ENCODE data around the gene CD84.

Gene CD84

DNA sequence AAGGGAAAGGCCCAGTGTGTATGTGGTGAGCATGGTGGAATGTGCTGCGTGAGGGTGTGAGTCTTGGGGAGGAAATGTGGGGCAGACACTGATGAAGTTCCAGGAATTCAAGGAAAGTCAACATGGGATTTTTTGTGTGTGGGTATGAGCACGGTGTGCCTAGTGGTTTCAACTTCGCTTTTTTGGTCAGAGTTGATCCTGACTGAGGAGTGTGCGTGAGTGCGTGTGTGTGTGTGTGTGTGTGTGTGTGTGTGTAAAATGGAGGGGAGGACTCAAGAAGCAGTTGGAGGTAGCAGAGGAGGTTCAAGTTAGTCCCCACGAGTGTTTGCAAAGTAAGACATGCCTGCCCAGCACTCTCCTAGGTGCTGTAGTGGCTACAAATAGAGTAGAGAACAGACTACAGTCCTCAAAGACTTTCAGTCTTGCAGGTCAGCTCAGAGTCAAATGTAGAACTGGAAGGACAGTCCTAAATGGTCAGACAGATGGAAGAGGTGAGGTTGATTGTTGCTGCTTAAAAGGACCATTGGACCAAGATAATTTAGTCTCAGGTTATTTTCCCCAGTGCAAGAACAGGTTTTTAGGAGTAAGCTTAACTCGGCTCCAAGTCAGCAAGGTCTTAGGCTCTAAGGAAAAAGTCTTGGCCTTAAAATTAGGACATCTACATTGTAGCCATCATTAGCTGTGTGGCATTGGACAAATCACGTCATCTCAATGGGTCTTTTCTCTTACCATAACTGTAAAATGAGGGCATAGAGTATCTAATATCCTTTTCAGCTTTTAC lies 42.5 kb upstream of the CD84 start:
- no peak overlapping the region for H3K4me3 ChIP-seq (ENCODE audit: low read depth, low read length)
- no peaks in the 10 kb centered on the region for H3K27me3 ChIP-seq (ENCODE audit: control insufficient read depth, insufficient read depth, low read length)
- no peaks in the 10 kb centered on the region for H3K4me1 ChIP-seq (ENCODE audit: control insufficient read depth, insufficient read depth, low read length)
- H3K36me3 ChIP-seq (ENCODE audit: control insufficient read depth, insufficient read depth, low read length), result no peaks in the 10 kb centered on the region
- H3K9me3 ChIP-seq (ENCODE audit: control insufficient read depth, insufficient read depth, low read length), result no peaks in the 10 kb centered on the region
- no peak overlapping the region for H3K9ac ChIP-seq (ENCODE audit: low read depth, low read length)

- H3K4me3 ChIP-seq (ENCODE audit: low read depth, low read length), result no peak overlapping the region
- no peaks in the 10 kb centered on the region for H3K36me3 ChIP-seq (ENCODE audit: control insufficient read depth, insufficient read depth, low read length)
- H3K9me3 ChIP-seq (ENCODE audit: control insufficient read depth, insufficient read depth, low read length), result no peaks in the 10 kb centered on the region
- H3K27me3 ChIP-seq (ENCODE audit: control insufficient read depth, insufficient read depth, low read length), result no peaks in the 10 kb centered on the region
- no peak overlapping the region for H3K9ac ChIP-seq (ENCODE audit: low read depth, low read length)
- H3K4me1 ChIP-seq (ENCODE audit: control insufficient read depth, insufficient read depth, low read length), result no peaks in the 10 kb centered on the region
Measured at GRCh38 chr1:160620942-160621632, 41.8 kb upstream of the CD84 start.

- Histone ChIP-seq H3K9ac (ENCODE audit: low read depth, low read length) (no peak overlapping the region), H3K36me3 (ENCODE audit: control insufficient read depth, insufficient read depth, low read length) (no peaks in the 10 kb centered on the region), H3K4me1 (ENCODE audit: control insufficient read depth, insufficient read depth, low read length) (no peaks in the 10 kb centered on the region), H3K27me3 (ENCODE audit: control insufficient read depth, insufficient read depth, low read length) (no peaks in the 10 kb centered on the region), H3K4me3 (ENCODE audit: low read depth, low read length) (no peak overlapping the region), H3K9me3 (ENCODE audit: control insufficient read depth, insufficient read depth, low read length) (no peaks in the 10 kb centered on the region)
Measured at GRCh38 chr1:160619742-160620277, 40.5 kb upstream of the CD84 start.

DNA sequence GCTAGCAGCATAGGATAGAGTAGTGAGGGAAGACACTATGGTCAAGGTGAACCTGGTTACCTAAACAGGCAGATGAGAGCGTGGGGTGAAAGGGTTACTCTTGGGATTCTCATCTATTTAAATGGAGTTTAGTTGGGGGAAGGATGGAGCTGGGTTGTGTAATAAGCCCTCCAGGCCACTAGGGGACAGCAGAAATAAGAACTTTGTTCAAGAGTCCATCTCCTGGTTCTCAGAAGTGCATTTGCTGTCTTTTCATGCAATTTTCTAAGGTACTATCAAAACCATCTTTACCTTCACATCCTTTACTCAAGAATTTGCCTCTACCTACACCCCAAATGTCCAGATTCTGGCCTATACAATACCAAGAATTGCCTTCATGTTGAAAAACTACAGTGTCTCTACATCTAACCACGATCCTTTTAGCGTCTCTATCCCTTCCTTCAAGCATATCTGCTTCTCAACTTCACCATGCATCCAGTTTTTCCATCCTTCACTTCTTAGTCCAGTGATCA lies 39.5 kb upstream of the CD84 start:
- no peaks in the 10 kb centered on the region for H3K9me3 ChIP-seq (ENCODE audit: control insufficient read depth, insufficient read depth, low read length)
- no peaks in the 10 kb centered on the region for H3K4me1 ChIP-seq (ENCODE audit: control insufficient read depth, insufficient read depth, low read length)
- no peaks in the 10 kb centered on the region for H3K36me3 ChIP-seq (ENCODE audit: control insufficient read depth, insufficient read depth, low read length)
- no peak overlapping the region for H3K9ac ChIP-seq (ENCODE audit: low read depth, low read length)
- H3K4me3 ChIP-seq (ENCODE audit: low read depth, low read length), result no peak overlapping the region
- H3K27me3 ChIP-seq (ENCODE audit: control insufficient read depth, insufficient read depth, low read length), result no peaks in the 10 kb centered on the region

DNA sequence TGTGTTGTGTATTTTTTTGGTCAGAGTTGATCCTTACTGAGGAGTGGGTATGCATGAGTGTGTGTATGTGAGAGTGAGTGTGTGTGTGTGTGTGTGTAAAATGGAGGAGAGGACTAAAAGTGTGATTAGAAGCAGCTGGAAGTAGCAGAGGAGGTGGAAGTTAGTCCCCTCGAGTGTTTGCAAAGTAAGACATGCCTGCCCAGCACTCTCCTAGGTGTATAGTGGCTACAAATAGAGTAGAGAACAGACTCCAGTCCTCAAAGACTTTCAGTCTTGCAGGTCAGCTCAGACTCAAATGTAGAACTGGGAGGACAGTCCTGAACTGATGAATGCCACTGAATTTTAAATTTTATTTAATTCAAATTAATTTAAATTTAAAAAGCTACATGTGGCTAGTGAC lies 39.0 kb upstream of the CD84 start:
- Histone ChIP-seq H3K9me3 (ENCODE audit: control insufficient read depth, insufficient read depth, low read length) (no peaks in the 10 kb centered on the region), H3K4me1 (ENCODE audit: control insufficient read depth, insufficient read depth, low read length) (no peaks in the 10 kb centered on the region), H3K27me3 (ENCODE audit: control insufficient read depth, insufficient read depth, low read length) (no peaks in the 10 kb centered on the region), H3K36me3 (ENCODE audit: control insufficient read depth, insufficient read depth, low read length) (no peaks in the 10 kb centered on the region), H3K4me3 (ENCODE audit: low read depth, low read length) (no peak overlapping the region), H3K9ac (ENCODE audit: low read depth, low read length) (no peak overlapping the region)

- H3K4me3 ChIP-seq (ENCODE audit: low read depth, low read length), result no peak overlapping the region
- no peaks in the 10 kb centered on the region for H3K9me3 ChIP-seq (ENCODE audit: control insufficient read depth, insufficient read depth, low read length)
- H3K36me3 ChIP-seq (ENCODE audit: control insufficient read depth, insufficient read depth, low read length), result no peaks in the 10 kb centered on the region
- H3K4me1 ChIP-seq (ENCODE audit: control insufficient read depth, insufficient read depth, low read length), result no peaks in the 10 kb centered on the region
- H3K9ac ChIP-seq (ENCODE audit: low read depth, low read length), result no peak overlapping the region
- no peaks in the 10 kb centered on the region for H3K27me3 ChIP-seq (ENCODE audit: control insufficient read depth, insufficient read depth, low read length)
Measured at GRCh38 chr1:160615660-160616059, 36.4 kb upstream of the CD84 start.

- H3K4me1 ChIP-seq (ENCODE audit: control insufficient read depth, insufficient read depth, low read length), result no peaks in the 10 kb centered on the region
- H3K9ac ChIP-seq (ENCODE audit: low read depth, low read length), result no peak overlapping the region
- no peaks in the 10 kb centered on the region for H3K36me3 ChIP-seq (ENCODE audit: control insufficient read depth, insufficient read depth, low read length)
- no peak overlapping the region for H3K4me3 ChIP-seq (ENCODE audit: low read depth, low read length)
- H3K9me3 ChIP-seq (ENCODE audit: control insufficient read depth, insufficient read depth, low read length), result no peaks in the 10 kb centered on the region
- H3K27me3 ChIP-seq (ENCODE audit: control insufficient read depth, insufficient read depth, low read length), result no peaks in the 10 kb centered on the region
Measured at GRCh38 chr1:160614410-160614809, 35.1 kb upstream of the CD84 start.

- Histone ChIP-seq H3K4me3 (ENCODE audit: low read depth, low read length) (no peak overlapping the region), H3K36me3 (ENCODE audit: control insufficient read depth, insufficient read depth, low read length) (no peaks in the 10 kb centered on the region), H3K9me3 (ENCODE audit: control insufficient read depth, insufficient read depth, low read length) (no peaks in the 10 kb centered on the region), H3K4me1 (ENCODE audit: control insufficient read depth, insufficient read depth, low read length) (no peaks in the 10 kb centered on the region), H3K27me3 (ENCODE audit: control insufficient read depth, insufficient read depth, low read length) (no peaks in the 10 kb centered on the region), H3K9ac (ENCODE audit: low read depth, low read length) (no peak overlapping the region)
Measured at GRCh38 chr1:160612613-160613218, 33.4 kb upstream of the CD84 start.

DNA sequence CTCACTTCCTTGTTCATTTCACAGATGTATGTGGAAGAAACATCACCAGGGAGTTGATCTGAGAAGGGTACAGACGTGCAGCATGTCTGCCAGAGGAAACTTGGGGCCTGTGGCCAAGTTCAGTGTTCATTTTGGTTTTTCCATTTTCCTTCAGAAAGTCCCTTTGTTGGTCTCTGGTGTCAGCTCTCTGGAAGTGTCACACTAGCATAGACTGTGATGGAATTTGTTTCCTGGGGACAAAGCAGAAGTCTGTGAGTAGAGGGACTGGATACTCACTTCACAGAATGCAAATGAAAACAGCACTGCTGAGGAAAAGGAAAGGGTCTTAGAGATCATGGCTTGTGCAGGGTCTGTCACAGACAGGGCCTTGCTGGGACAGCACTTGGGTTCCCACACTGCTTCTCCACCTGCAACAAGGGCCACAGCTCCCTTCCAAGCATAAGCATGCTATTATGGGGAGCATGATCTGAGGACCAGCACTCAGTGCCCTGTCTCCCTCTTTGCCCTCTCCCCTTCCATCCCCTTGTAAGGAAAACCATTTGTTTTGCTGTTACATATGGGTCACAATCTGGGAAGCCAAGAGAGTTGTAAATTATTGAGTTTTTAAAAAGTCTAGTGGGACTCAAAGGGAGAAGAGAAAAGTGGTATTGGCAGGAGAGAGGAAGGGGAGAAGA lies 31.4 kb upstream of the CD84 start:
- Histone ChIP-seq H3K9me3 (ENCODE audit: control insufficient read depth, insufficient read depth, low read length) (no peaks in the 10 kb centered on the region), H3K4me1 (ENCODE audit: control insufficient read depth, insufficient read depth, low read length) (no peaks in the 10 kb centered on the region), H3K36me3 (ENCODE audit: control insufficient read depth, insufficient read depth, low read length) (no peaks in the 10 kb centered on the region), H3K4me3 (ENCODE audit: low read depth, low read length) (no peak overlapping the region), H3K27me3 (ENCODE audit: control insufficient read depth, insufficient read depth, low read length) (no peaks in the 10 kb centered on the region), H3K9ac (ENCODE audit: low read depth, low read length) (no peak overlapping the region)

DNA sequence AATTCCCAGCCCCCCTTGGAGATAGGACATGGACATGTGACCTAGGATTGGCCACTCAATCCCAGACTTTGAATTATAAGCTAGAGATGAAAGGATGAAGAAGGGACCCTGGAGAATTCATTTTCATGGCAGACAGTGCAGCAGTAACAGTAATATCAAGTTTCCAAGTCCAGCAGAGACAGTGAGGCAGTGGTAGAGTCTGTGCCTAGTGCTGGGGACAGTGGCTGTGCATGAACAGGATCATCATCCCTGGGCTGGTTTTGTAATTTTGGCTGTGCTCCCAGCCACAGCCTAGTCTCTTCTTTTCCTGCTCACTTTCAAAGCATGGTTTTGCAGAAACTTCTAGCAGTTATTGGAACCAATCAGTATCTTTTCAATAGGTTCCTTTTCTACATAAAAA lies 29.6 kb upstream of the CD84 start:
- H3K9me3 ChIP-seq (ENCODE audit: control insufficient read depth, insufficient read depth, low read length), result no peaks in the 10 kb centered on the region
- H3K36me3 ChIP-seq (ENCODE audit: control insufficient read depth, insufficient read depth, low read length), result no peaks in the 10 kb centered on the region
- no peaks in the 10 kb centered on the region for H3K27me3 ChIP-seq (ENCODE audit: control insufficient read depth, insufficient read depth, low read length)
- H3K4me1 ChIP-seq (ENCODE audit: control insufficient read depth, insufficient read depth, low read length), result peaks cover 2% of the 10 kb centered on the region
- H3K4me3 ChIP-seq (ENCODE audit: low read depth, low read length), result no peak overlapping the region
- H3K9ac ChIP-seq (ENCODE audit: low read depth, low read length), result no peak overlapping the region

DNA sequence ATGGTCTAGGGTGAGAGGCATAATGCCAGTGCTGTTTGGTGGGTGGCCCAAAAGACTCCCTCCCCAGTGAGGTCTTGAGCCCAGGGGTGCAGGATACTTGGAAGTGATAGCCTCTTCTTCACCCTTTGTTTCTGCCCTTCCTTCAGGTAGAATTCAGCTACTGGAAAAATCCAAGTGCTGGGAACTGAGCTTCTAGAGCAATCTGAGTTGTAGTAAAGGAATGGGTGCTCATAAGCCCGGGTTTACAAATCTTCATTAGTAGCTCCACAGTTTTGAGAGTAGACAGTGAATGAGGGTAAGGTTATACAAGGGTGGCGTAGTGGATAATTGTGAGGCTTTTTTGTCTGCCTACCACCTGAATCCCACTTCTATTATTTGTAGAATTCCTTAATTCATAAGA lies 29.2 kb upstream of the CD84 start:
- H3K9ac ChIP-seq (ENCODE audit: low read depth, low read length), result no peak overlapping the region
- no peaks in the 10 kb centered on the region for H3K9me3 ChIP-seq (ENCODE audit: control insufficient read depth, insufficient read depth, low read length)
- peaks cover 2% of the 10 kb centered on the region for H3K4me1 ChIP-seq (ENCODE audit: control insufficient read depth, insufficient read depth, low read length)
- no peaks in the 10 kb centered on the region for H3K36me3 ChIP-seq (ENCODE audit: control insufficient read depth, insufficient read depth, low read length)
- no peak overlapping the region for H3K4me3 ChIP-seq (ENCODE audit: low read depth, low read length)
- H3K27me3 ChIP-seq (ENCODE audit: control insufficient read depth, insufficient read depth, low read length), result no peaks in the 10 kb centered on the region
